Measurements from ENCODE around the gene PANX2. TPM values are rescaled to one million over a fixed set of nuclear protein-coding genes. Genes with fewer than 3 reads are reported as not detected.
A peak's percentile ranks its signal among the peaks of the same experiment; 100 is the strongest.

Gene PANX2
- total RNA-seq, 1 donor from 2014 or later: 3.0 TPM

DNA sequence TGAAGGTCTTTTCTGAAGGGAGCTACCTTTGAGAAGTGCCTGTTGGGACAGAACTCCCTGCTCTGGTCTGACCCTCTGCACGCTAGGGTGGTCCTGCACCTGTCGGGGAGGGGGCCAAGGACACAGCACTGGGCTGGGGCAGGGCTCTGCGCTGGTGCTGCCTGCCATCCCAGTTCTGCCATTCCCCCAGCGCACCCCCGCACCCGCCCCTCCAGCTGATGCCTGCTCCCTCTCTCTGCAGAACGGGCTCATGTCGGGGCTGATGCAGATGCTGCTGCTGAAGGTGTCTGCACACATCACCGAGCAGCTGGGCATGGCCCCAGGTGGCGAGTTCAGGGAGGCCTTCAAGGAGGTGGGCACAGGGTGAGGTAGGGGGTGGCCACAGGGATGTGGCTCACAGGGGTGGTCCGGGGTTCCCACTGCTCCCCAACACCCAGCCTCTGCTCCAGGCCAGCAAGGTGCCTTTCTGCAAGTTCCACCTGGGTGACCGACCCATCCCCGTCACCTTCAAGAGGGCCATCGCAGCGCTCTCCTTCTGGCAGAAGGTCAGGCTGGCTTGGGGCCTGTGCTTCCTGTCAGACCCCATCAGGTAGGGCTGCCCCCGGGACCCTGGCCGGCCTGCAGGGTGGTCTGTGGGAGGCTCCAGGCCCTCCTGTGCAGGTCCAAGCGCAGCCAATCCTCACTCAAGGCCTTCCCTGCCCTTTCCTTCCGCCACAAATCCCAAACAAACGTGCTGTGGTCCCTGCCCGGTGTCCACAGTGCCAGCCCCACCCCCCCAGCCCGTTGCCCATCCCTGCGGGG lies 26.7 kb downstream of the PANX2 start:
- Mint-ChIP-seq H3K4me3 (no peak overlapping the region), H3K4me1 (ENCODE audit: unreplicated experiment) (peaks cover 4% of the 10 kb centered on the region), H3K27ac (no peak overlapping the region), H3K27me3 (no peaks in the 10 kb centered on the region), H3K36me3 (peaks cover 4% of the 10 kb centered on the region), H3K9me3 (no peaks in the 10 kb centered on the region)
- no peak for DNase-seq (ENCODE audit: extremely low spot score, unreplicated experiment)
- TF ChIP-seq, protein P1, sequence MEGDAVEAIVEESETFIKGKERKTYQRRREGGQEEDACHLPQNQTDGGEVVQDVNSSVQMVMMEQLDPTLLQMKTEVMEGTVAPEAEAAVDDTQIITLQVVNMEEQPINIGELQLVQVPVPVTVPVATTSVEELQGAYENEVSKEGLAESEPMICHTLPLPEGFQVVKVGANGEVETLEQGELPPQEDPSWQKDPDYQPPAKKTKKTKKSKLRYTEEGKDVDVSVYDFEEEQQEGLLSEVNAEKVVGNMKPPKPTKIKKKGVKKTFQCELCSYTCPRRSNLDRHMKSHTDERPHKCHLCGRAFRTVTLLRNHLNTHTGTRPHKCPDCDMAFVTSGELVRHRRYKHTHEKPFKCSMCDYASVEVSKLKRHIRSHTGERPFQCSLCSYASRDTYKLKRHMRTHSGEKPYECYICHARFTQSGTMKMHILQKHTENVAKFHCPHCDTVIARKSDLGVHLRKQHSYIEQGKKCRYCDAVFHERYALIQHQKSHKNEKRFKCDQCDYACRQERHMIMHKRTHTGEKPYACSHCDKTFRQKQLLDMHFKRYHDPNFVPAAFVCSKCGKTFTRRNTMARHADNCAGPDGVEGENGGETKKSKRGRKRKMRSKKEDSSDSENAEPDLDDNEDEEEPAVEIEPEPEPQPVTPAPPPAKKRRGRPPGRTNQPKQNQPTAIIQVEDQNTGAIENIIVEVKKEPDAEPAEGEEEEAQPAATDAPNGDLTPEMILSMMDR (conservative IDR thresholded peaks at IDR 0.05): no peak

DNA sequence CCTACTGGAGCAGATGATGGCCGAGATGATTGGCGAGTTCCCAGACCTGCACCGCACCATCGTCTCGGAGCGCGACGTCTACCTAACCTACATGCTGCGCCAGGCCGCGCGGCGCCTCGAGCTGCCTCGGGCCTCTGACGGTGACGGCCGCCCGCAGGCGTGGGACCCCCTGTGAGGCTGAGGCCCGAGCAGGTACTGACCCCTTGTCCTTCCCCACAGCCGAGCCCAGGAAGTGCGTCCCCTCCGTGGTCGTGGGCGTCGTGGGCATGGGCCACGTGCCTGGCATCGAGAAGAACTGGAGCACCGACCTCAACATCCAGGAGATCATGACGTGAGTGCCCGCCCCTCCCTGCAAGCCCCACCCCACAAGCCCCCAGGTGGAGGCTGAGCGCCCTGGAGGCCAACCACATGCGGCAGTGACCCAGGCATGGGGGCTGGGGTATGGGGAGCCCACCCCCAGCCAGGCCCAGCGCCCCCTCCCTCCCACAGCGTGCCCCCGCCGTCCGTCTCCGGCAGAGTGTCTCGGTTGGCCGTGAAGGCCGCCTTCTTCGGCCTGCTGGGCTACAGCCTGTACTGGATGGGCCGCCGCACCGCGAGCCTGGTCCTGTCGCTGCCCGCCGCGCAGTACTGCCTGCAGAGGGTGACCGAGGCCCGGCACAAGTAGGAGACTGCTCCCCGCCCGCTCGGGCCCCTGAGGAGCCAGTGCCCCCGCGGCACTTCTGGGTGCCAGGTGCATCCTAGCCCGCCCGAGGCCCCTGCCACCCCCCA lies 27.5 kb downstream of the PANX2 start:
- TF ChIP-seq, protein P1 (conservative IDR thresholded peaks at IDR 0.05): no peak
- no peaks in the 10 kb centered on the region for H3K27me3 Mint-ChIP-seq
- H3K4me3 Mint-ChIP-seq: no peak overlapping the region
- peaks cover 9% of the 10 kb centered on the region for H3K4me1 Mint-ChIP-seq (ENCODE audit: unreplicated experiment)
- peaks cover 4% of the 10 kb centered on the region for H3K36me3 Mint-ChIP-seq
- DNase-seq (ENCODE audit: extremely low spot score, unreplicated experiment): no peak
- H3K9me3 Mint-ChIP-seq: no peaks in the 10 kb centered on the region
- H3K27ac Mint-ChIP-seq: no peak overlapping the region

DNA sequence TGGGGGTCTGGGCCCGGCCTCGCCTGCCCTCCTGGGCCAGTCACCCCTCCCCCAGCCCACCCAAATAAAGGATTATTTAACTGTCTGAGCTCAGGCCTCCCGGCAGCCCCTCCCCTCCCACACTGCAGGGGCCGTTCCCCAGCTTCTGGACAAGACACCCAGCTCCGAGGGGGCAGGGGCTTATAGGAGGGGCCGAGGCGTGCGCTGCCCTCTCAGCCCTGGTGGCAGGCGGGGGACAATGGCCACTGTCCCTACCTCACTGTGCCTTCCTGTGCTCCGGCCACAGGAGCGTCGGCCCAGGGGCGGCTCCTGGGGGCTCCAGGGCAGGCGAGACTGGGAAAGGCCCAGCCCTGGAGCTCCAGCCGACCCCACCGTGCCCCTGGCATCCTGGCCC lies 28.1 kb downstream of the PANX2 start:
- Mint-ChIP-seq H3K27ac (no peak overlapping the region), H3K4me3 (no peak overlapping the region), H3K36me3 (peaks cover 10% of the 10 kb centered on the region)

DNA sequence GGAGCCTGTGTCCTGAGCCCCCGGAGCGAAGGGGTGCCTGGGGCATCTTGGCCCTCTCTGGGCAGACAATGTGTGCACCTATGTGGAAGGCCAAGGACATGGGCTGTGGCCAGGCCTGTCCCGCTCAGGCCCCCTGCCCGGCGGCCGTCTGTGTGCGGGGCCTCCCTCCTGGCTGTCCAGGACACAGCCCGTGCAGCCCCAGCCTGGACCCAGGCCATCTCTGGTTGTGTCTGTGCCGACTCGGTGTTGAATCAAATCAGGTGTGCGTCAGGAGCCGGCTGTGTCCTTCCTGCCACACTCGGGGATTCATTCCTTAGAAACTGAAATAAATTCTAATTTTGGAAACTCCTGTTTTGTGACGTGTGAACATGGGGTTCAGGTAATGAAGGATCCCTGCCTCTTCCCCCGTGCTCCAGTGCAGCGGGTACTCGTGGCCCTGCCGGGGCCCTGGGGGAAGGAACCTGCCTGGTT lies 28.8 kb downstream of the PANX2 start:
- Mint-ChIP-seq H3K27me3 (no peaks in the 10 kb centered on the region), H3K27ac (no peak overlapping the region), H3K4me1 (ENCODE audit: unreplicated experiment) (peaks cover 9% of the 10 kb centered on the region), H3K4me3 (peak overlapping the region; percentile 73), H3K9me3 (no peaks in the 10 kb centered on the region), H3K36me3 (peaks cover 13% of the 10 kb centered on the region)
- TF ChIP-seq, protein P1 (conservative IDR thresholded peaks at IDR 0.05): no peak
- no peak for DNase-seq (ENCODE audit: extremely low spot score, unreplicated experiment)

More for the DNA sequence above, 28.1 kb downstream of the PANX2 start:
- H3K9me3 Mint-ChIP-seq: no peaks in the 10 kb centered on the region
- H3K4me1 Mint-ChIP-seq (ENCODE audit: unreplicated experiment): peaks cover 9% of the 10 kb centered on the region
- TF ChIP-seq, protein P1 (conservative IDR thresholded peaks at IDR 0.05): no peak
- no peak for DNase-seq (ENCODE audit: extremely low spot score, unreplicated experiment)
- H3K27me3 Mint-ChIP-seq: no peaks in the 10 kb centered on the region

DNA sequence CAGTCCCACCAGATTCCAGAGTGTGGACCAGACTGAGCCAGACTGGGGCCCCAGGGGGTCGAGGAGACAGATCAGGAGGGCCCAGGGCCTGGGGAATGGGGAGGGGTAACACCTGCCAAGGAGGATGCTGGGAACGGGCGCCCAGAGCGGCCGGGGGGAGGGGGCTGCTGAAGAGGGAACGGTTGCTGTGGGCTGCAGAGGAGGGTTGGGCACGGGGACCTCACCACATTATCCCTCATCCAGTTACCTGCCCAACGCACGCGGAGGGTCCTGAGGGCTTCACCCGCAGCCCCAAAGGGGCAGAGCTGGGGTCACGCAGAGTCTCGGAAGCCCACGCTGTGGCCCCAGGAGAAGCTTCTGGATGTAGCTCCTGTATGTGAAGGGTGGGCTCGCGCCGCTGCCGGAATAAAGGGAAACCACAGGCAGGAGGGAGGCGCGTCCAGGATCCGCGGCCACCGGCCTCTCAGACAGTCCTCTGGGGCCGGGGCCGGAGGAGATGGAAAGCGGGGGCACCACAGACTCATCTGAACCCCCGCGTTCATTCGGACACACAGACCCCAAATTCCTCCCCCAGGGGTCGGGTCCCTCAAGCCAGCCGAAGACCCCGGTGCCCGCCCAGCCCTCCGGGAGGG lies 29.4 kb downstream of the PANX2 start:
- Mint-ChIP-seq H3K9me3 (no peaks in the 10 kb centered on the region), H3K4me3 (peak overlapping the region; percentile 73), H3K4me1 (ENCODE audit: unreplicated experiment) (peaks cover 12% of the 10 kb centered on the region), H3K27ac (no peak overlapping the region), H3K36me3 (peaks cover 18% of the 10 kb centered on the region), H3K27me3 (no peaks in the 10 kb centered on the region)
- no peak for DNase-seq (ENCODE audit: extremely low spot score, unreplicated experiment)
- TF ChIP-seq, protein P1 (conservative IDR thresholded peaks at IDR 0.05): no peak

Data from type B pancreatic cell (in vitro differentiated cells).